ENCODE data around the gene NFIB.

- TF ChIP-seq NFRKB (IDR thresholded peaks at IDR 0.05) (no peak), L3MBTL2 (conservative IDR thresholded peaks at IDR 0.05) (no peak), BHLHE40 (IDR thresholded peaks at IDR 0.05; ENCODE audit: borderline replicate concordance) (no peak), SUZ12 (IDR thresholded peaks at IDR 0.05) (no peak), SP1 (IDR thresholded peaks at IDR 0.05) (no peak), FOXK2 (IDR thresholded peaks at IDR 0.05) (no peak), ELF4 (IDR thresholded peaks at IDR 0.05) (no peak), TARDBP (IDR thresholded peaks at IDR 0.05) (no peak)
These were observed 182.4 kb downstream of the NFIB start for GRCh38 chr9:14131356-14132088.

All from HEK293T (cell line).